HG02943 (cell line): ENCODE results near the gene MYO1H.
A peak's percentile ranks its signal among the peaks of the same experiment; 100 is the strongest.
"Not testable (repeated sequence)": the region's sequence is repeated elsewhere in the genome, so short reads cannot be mapped to it uniquely, and the experiment has no call there.

Source experiments
- ATAC-seq: cut with Tn5 transposase; IDR thresholded peaks from one replicate; pipeline ENCODE4 v1.9.1; 2021; ENCODE audit warnings: mild to moderate bottlenecking, low read depth, moderate library complexity; ENCODE audit not compliant: unreplicated experiment

The MYO1H gene

DNA sequence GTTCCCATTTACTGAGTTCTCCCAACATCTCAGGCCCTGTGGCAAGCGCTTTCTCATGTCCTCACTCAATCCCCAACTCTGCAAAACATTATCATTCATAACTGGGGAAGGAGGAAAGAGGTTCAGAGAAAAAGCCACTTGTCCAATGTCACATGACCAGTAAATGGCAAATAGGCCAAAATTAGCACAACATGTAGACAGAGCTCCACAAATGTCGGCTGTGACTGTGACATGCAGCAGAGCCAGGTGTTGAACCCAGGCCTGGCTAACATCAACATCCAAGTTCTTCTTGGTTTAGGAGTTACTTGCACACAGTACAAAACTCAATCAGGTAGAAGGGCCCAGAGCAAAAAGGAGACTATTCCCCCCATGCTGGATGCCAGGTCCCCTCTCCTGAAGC, 118.6 kb downstream of the MYO1H start:
- ATAC-seq, result no peak

DNA sequence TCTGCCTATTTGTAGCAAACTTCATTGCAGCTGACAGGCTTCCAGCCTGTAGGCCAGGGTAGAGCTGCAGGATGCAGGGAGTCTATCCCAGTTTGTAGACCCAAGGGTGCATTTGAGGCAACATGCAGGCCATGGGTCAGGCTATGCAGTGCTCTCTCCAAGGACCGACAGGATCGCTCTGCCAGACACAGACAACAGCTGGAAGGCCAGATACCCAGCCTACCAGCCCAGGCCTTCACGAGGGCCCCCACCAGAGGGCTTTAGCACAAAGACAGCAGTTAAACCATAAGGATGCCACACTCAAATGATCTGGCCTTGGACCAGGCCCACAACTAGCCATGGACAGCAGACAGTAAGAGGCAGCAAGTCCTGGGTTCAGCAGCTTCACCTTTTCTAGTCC, 119.1 kb downstream of the MYO1H start:
- ATAC-seq, result no peak

DNA sequence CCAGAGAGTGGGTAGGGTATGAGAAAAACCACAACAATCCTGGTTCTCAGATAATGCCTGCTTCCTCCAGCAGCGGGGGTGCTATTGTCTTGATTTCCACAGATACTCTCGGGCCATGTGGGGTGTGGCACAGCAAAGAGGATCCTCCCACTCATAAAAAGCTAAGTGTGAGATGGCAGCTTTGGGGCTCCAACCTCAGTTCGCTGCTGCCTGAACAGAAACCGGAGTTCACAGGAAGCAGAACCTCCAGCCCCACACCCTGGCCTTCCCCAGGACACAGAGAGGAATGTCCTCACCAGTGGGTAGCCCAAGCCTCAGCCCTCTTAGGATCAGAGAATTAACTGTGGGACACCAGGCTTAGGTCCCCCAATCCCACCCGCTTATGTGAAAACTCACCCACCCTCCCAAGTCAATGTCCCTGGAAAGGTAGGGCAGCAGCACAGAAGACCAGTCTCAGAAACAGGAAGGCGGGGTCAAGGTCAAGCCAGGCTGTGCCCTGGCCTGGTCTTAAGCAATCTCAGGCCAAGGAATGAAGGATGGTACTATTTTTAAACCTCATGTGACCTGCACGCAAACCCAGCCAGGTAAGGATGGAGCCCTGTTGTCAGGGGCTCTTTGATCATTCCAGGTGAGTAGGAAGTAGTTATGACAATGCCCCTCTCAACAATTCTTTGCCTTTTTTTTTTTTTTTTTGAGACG, 120.4 kb downstream of the MYO1H start:
- no peak for ATAC-seq

DNA sequence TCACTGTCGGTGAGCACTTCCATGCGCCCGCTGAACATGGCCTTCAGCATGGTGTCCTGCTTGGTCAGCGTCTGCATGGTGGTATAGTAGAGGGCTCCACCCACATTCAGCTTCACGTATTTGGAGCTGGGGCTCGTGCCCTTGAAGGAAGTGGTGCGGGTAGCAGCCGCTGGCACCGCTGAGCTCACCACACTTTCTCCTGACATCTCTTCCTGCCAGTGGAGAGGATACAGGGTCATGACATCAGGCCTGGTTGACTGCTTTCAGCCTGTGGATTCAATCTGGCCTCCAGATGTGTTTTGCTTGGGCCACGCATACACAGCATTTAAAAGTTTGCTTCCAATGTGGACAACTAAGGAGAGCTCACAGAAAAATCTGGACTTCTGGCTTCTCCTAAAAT, 121.8 kb downstream of the MYO1H start:
- no peak for ATAC-seq

DNA sequence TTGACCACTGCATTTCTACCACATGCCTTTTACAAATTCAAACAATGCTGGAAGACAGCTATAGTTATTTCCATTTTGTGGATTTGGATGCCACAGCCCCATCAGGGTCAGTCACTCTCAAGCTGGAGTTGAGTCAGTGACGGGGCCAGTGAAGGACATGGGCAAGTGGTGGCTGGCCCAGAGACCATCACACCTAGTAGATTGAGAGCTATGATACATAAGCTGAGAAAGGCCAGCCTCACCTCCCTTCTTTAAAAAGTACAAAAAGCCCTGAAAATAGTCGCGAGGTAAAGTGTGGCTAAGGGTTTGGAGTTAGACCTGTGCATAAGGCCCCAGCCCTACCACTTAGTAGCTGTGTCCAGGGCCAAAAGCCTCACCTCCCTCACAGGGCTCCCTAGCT, 125.3 kb downstream of the MYO1H start:
- ATAC-seq, result no peak

DNA sequence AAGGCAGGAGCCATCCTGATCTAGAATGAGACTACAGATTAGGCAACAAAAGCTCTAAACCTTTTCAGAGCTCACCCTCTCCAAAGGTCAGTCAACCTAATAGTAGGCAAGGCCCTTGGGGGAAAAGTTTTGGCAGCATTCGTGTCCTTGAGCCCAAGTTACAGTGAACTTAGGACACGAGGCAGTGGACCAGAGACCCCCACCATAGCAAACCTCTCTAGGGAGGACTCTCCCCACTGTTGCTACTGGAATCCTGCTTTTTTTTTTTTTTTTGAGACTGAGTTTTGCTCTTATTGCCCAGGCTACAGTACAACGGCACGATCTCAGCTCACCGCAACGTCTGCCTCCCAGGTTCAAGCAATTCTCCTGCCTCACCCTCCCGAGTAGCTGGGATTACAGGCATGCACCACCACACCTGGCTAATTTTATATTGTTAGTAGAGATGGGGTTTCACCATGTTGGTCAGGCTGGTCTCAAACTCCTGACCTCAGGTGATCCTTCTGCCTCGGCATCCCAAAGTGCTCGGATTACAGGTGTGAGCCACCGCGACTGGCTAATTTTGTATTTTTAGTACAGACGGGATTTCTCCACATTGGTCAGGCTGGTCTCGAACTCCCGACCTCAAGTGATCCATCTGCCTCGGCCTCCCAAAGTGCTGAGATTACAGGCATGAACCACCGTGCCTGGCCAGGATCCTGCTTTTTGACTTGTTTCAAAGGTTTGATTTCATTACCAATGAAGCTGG, 126.0 kb downstream of the MYO1H start:
- not testable (repeated sequence) for ATAC-seq

DNA sequence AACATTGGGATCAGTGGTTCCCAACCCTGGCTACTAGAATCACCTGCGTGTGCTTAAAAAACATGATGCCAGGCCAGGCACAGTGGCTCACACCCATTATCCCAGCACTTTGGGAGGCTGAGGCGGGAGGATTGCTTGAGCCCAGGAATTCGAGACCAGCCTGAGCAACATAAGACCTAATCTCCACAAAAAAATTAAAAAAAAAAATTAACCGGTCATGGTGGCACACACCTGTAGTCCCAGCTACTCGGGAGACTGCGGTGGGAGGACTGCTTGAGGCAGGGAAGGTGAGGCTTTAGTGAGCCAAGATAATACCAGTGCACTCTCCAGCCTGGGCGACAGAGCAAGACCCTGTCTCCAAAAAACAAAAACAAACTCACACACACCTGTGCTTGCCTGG, 127.4 kb downstream of the MYO1H start:
- ATAC-seq, result no peak

DNA sequence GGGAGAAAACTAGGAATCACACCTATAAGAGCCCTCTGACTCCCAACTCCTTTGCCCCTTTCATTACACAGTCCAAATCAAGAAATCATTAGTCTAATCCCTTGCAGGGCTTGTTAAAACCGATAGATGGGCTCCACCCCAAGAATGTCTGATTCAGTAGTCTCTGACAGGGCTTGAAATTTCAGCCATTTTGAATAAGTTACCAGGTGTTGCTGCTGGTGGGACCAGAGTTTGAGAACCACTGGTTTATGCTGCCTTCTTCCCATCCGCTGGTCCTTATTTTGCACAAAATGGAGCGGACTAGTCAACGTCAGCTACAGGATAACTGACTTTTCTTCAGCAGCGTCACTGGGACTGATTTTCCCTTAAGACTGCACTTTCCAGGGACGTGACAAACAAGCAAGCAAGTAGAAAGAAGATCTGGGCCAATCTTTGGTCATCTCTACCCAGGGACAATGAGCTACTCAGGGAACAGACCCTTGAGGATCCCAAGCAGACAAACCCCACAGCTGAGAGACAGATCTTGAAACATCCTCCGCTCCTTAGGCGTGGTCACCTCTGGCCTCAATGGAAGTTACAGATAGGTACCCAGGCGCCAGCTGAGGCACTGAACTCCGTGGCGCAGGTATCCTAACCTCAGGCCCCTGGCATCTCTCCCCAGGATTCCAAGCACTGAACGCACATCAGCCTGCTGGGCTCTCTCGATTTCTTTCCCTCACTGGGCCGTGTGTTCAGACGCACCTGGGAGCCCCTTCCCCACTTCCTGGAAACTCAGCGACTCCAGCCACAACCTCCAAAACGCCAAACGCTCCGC, 128.5 kb downstream of the MYO1H start:
- ATAC-seq, result no peak

DNA sequence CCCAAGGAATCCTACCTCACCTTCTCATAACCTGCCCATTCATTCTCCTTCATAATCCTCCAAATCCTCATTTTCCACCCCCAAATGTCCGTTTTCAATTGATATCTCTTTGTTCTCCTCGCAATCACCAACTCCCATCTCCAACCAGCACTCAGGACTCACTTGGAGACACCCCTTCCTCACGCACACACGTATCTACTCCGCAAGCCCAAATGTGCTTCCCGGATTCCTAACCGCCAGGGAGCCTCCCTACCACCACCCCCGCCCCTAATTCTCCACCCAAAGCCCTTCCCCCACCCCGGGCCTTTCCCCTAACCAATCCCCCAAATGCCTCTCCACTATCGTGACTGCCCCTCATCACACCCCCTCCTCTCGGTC, 129.1 kb downstream of the MYO1H start:
- peak; percentile 9 for ATAC-seq

DNA sequence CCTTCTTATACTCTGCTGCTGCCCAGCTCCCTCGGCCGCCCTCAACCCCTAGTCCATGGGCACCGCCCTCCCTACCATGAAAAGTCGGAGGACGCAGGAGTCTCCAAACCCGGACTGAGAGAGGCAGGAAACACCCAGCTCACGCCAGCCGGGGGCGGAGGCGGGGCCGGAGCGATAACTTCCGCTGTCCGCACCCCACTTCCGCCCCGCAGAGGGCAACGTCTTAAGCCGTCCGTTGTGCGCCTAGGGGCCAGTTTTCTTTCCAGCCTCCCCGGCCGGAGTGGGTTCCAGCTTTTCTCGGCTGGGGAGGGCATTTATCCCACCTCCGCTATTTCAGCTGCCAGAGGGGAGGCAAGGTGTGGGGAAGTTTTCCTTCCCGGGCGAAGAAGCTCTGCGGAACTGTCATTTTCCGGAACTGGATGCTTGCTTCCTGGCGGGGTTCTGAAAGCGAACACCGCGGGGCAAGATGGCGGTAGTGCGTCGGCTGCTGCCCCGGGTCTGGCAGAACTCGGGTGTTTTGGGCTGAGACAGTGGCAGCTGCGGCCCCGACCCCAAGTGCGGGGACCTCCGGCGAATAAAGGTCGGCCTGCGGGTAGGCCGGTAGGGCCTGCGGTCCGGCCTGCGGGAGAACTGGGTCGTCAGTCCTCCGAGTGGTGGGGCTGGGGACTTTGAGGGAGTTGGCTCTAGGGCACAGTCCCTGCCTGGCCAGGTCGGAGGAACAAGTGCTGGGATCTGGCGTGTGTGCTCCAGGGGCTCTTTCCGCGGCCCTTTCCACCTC, 129.7 kb downstream of the MYO1H start, which contains the start of the genes KCTD10 and UBE3B:
Gene KCTD10 (minus strand): TSS at position 116 of the 778 bp plus-strand sequence. CDS start 38 bp downstream, at position 78.
Gene UBE3B (plus strand): TSS at position 450 of the 778 bp plus-strand sequence. CDS start 5,918 bp downstream, outside the sequence.
- ATAC-seq, result peak; percentile 93

DNA sequence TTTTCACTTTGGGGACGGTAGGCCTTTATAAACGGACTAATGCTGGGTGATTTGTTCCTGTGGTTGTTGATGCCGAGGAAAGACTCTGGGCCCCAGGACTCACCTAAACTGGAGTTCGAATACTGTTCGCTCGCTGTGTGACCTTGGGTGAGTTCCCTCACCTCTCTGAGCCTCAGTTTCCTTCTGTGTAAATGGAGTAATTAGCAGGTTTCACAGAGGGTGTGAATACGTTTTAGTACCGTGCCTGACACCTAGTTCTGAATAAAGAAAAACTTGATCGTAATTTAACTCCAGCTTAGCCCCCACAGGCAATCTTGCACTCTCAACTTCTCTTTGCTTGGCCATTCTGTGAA, 130.2 kb downstream of the MYO1H start:
- no peak for ATAC-seq

DNA sequence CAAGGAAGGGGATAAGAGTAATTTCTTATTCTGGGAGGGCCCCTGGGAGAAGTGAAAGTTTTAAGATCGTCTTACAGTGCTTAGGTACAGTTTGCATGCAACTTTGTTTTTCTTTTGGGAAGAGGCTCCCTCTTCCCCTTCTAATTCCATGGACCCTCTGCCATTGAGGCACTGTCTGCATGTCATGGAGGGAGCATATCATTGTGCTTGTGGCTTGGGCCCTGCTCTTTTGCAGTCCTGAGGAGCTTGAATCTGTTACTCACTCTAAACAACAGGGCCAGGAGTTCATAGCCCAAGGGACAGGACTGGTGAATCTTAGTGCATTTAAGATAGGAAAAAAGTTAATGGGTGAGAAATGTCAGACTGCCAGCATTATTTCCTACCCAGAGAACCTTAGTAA, 132.1 kb downstream of the MYO1H start:
- ATAC-seq, result no peak

DNA sequence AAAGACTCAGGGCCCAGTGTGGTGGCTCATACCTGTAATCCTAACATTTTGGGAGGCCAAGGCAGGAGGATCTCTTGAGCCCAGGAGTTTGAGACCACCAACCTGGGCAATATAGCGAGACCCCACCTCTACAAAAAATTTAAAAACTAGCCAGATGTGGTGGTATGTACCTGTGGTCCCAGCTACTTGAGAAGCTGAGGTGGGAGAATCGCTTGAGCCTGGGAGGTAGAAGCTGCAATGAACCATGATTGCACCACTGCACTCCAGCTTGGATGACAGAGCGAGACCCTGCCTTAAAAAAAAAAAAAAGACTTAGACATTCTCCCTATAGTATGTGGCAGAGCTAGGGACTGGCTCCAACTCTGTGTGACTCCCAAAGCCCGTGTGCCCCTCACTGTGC, 132.7 kb downstream of the MYO1H start:
- ATAC-seq, result no peak

DNA sequence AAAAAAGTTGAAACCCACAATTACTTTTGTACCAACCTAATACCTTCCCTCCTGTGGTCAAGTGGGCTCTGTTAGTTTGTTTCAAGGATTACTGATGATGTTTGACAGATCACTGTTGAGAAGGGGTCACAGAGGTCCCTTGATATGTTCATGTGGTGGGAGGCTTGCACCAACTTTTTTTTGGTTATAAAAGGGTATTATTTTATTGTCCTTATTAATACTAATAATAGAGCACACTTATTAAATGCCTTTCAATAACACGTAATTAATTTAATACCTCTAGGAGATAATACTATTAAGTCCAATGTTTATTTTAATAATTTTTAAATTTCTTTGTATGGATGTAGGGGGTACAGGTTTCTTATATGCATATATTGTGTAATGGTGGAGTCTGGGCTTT, 134.2 kb downstream of the MYO1H start:
- no peak for ATAC-seq

DNA sequence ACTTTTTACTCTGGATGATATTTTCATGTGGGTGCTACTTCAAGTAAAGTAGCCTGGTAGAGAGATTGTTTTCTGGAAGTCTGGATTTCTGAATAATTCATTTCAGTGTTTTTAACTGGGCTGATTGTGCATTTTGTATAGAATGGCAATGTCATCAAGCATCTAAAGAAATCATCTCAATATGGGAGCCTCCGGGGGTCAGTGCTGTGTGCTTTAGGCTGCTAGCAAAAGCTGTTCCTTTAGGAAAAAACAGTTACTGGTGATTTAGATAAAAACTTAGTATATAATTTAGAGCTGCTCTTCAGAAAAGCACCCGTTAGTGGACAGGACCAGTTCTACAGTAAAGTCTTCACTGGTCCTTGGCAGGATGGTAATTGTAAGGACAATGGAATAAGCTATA, 134.8 kb downstream of the MYO1H start:
- ATAC-seq, result no peak

DNA sequence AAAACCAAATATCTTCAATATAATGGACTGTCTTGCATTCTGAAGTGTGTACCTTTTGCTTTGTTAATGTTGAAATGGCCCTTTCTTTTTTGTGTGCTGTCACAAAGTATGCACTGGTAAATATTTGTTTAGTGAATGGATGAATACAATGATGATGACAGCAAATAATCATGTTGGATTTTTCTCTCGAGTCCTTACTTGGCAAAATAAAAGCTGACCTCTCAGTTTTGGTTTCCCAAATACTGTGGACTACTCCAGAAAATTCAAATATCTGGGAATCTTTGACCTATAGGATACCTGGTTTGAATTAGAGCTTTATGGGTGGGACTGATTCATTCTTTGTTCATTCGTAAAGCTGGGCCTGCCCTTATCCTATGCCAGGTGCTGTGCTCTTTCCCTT, 135.2 kb downstream of the MYO1H start:
- no peak for ATAC-seq

DNA sequence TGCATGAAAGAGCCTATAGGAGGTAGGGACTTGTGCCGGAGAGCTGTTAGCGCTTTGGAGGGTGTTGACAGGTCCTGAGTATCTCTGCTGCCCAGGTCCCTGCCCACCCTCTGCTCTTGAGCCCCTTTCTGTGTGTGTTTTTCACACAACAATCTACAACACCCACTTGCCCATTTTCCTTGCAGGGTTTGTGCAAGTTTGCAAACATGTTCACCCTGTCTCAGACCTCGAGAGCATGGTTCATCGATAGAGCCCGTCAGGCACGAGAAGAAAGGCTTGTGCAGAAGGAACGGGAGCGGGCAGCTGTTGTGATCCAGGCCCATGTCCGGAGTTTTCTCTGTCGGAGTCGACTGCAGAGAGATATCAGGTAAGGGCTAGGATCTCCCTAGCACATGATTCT, 135.6 kb downstream of the MYO1H start:
- ATAC-seq, result no peak

DNA sequence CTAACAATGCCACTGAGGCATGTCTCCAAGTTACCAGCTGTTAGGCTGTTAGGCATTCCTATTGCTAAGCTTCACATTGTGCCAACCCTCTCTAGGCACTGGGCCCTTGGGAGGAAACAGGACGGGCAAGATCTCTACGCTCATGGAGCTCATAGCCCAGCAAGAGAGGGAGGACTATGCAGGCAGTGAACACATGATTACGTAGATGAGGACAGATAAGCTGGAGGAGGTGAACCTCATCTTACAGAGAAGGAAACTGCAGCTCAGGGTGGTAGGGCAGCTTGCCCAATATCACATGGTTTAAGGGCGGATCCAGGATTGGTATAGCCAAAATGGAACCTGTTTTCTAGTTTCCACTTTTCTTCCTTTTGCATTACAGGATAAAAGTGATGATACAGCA, 137.5 kb downstream of the MYO1H start:
- ATAC-seq, result no peak

DNA sequence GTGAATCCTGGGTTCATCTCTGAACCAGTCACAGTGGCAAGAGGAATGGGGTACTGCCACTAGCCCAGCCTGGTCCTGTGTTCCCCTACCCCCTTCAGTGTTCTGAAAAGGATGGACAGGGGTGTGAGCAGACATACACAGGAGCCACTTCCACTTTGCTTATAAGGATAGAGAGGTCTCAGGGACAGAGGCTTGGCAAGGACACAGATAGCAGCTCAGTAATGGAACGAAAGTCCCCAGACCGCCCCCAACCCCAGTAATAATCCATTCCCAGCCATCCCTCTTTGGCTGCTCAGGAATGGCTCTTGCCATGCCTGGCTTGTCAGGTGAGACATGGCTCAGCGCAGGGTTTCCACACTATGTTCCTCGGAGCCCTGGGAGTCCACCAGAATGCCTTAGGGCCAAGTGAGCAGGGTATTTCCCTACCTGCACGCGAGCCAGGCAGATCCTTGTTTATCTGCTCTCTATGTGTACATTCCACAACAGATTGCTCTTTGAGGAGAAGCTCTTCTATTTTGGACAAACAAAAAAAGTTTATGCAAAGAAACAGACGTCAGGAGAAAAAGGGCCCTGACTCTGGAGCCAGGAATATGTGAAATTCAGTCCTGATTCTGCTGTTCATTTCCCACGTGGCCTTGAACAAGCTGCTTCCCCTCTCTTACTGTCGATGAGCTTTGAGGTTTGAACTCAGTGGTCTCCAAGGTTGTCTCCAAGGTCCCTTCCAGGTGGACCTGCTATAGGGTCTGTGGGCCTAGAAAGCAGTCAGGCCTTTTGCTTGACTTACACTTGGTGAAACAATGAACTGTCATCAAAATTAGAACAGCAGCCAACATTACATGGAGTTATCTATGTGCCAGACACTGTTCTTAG, 139.7 kb downstream of the MYO1H start:
- no peak for ATAC-seq
